ENCODE data around the gene DCLK2. TPM values are rescaled to one million over a fixed set of nuclear protein-coding genes. Genes with fewer than 3 reads are reported as not detected.

The DCLK2 gene
- polyA plus RNA-seq, 1 donor from 2014 or later, result 134 TPM

- Histone ChIP-seq H3K36me3 (ENCODE audit: insufficient read depth, low read length) (no peaks in the 10 kb centered on the region), H3K9me3 (ENCODE audit: low read length) (no peaks in the 10 kb centered on the region), H3K79me2 (replicated peaks; ENCODE audit: insufficient read depth, low read length) (peaks cover 59% of the 10 kb centered on the region), H3K4me2 (ENCODE audit: low read length) (no peak overlapping the region), H4K20me1 (ENCODE audit: insufficient read depth) (peaks cover 9% of the 10 kb centered on the region), H3K27ac (ENCODE audit: low read length) (peak overlapping the region; percentile 95), H3K9ac (ENCODE audit: low read length) (peak overlapping the region; percentile 94), H3K27me3 (ENCODE audit: insufficient read depth, low read depth, low read length) (no peaks in the 10 kb centered on the region), H2AFZ (ENCODE audit: low read depth, low read length) (peak overlapping the region; percentile 68), H3K4me3 (ENCODE audit: low read length) (peak overlapping the region; percentile 91), H3K9me2 (ENCODE audit: insufficient read depth, low read length) (no peaks in the 10 kb centered on the region), H3F3A (ENCODE audit: insufficient read depth, low read length, poor library complexity, severe bottlenecking) (peaks cover 11% of the 10 kb centered on the region)
- TF ChIP-seq EP300 (conservative IDR thresholded peaks at IDR 0.05; ENCODE audit: poor library complexity, severe bottlenecking) (no peak), EZH2 (IDR thresholded peaks at IDR 0.05; ENCODE audit: borderline replicate concordance, insufficient read depth, low read length, poor library complexity, severe bottlenecking) (no peak), SMC3 (conservative IDR thresholded peaks at IDR 0.05; ENCODE audit: poor library complexity) (no peak), MXI1 (conservative IDR thresholded peaks at IDR 0.05; ENCODE audit: poor library complexity, severe bottlenecking) (no peak), TAF1 (IDR thresholded peaks at IDR 0.05; ENCODE audit: low read depth) (no peak), REST (IDR thresholded peaks at IDR 0.05; ENCODE audit: borderline replicate concordance) (no peak), CTCF (IDR thresholded peaks at IDR 0.05; ENCODE audit: poor library complexity, severe bottlenecking) (no peak), RAD21 (conservative IDR thresholded peaks at IDR 0.05) (no peak), POLR2AphosphoS5 (IDR thresholded peaks at IDR 0.05) (no peak)
These were observed 385 bp downstream of the DCLK2 start for GRCh38 chr4:150078579-150079080.

DNA sequence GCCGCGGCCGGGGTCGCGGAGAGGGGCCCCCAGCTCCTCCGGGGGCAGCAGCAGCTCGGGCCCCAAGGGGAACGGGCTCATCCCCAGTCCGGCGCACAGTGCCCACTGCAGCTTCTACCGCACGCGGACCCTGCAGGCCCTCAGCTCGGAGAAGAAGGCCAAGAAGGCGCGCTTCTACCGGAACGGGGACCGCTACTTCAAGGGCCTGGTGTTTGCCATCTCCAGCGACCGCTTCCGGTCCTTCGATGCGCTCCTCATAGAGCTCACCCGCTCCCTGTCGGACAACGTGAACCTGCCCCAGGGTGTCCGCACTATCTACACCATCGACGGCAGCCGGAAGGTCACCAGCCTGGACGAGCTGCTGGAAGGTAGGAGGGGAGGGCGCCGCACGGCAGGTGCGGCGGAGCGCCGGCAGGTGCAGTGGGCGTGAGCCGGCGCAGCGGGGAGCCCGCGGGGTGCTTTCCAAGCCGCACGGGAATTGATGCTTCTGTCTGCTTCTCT, 886 bp downstream of the DCLK2 start:
- peak overlapping the region; percentile 94 for H3K9ac ChIP-seq (ENCODE audit: low read length)
- H3K27me3 ChIP-seq (ENCODE audit: insufficient read depth, low read depth, low read length), result no peaks in the 10 kb centered on the region
- H3K4me3 ChIP-seq (ENCODE audit: low read length), result peak overlapping the region; percentile 91
- peak overlapping the region; percentile 71 for H3K4me2 ChIP-seq (ENCODE audit: low read length)
- H3K79me2 ChIP-seq (replicated peaks; ENCODE audit: insufficient read depth, low read length), result peaks cover 64% of the 10 kb centered on the region
- TF ChIP-seq CTCF (IDR thresholded peaks at IDR 0.05; ENCODE audit: poor library complexity, severe bottlenecking), result peak; percentile 49
- TF ChIP-seq SMC3 (conservative IDR thresholded peaks at IDR 0.05; ENCODE audit: poor library complexity), result peak; percentile 56
- no peak for TF ChIP-seq EZH2 (IDR thresholded peaks at IDR 0.05; ENCODE audit: borderline replicate concordance, insufficient read depth, low read length, poor library complexity, severe bottlenecking)
- no peak for TF ChIP-seq EP300 (conservative IDR thresholded peaks at IDR 0.05; ENCODE audit: poor library complexity, severe bottlenecking)
- TF ChIP-seq TAF1 (IDR thresholded peaks at IDR 0.05; ENCODE audit: low read depth), result no peak
- no peak for TF ChIP-seq REST (IDR thresholded peaks at IDR 0.05; ENCODE audit: borderline replicate concordance)
- TF ChIP-seq MXI1 (conservative IDR thresholded peaks at IDR 0.05; ENCODE audit: poor library complexity, severe bottlenecking), result peak; percentile 22
- TF ChIP-seq POLR2AphosphoS5 (IDR thresholded peaks at IDR 0.05), result peak; percentile 47
- peak; percentile 45 for TF ChIP-seq RAD21 (conservative IDR thresholded peaks at IDR 0.05)
- no peaks in the 10 kb centered on the region for H3K9me2 ChIP-seq (ENCODE audit: insufficient read depth, low read length)
- peaks cover 11% of the 10 kb centered on the region for H3F3A ChIP-seq (ENCODE audit: insufficient read depth, low read length, poor library complexity, severe bottlenecking)
- peaks cover 9% of the 10 kb centered on the region for H4K20me1 ChIP-seq (ENCODE audit: insufficient read depth)
- H3K36me3 ChIP-seq (ENCODE audit: insufficient read depth, low read length), result no peaks in the 10 kb centered on the region
- H2AFZ ChIP-seq (ENCODE audit: low read depth, low read length), result peak overlapping the region; percentile 68
- H3K9me3 ChIP-seq (ENCODE audit: low read length), result no peaks in the 10 kb centered on the region
- H3K27ac ChIP-seq (ENCODE audit: low read length), result peak overlapping the region; percentile 95
